ENCODE data around the gene RAPGEF2.
"Not testable (repeated sequence)": the region's sequence is repeated elsewhere in the genome, so short reads cannot be mapped to it uniquely, and the experiment has no call there.

RAPGEF2 gene

GRCh38 chr4:159102622-159103383 is at the start of gene RAPGEF2:
RAPGEF2 (plus strand) TSS chr4:159103079; CDS start chr4:159104163, 1,084 bp downstream.
- peak; percentile 98 for DNase-seq (ENCODE audit: low spot score)

- DNase-seq (ENCODE audit: low spot score): no peak
Measured at GRCh38 chr4:159055833-159056232, 47.0 kb upstream of the RAPGEF2 start.

GRCh38 chr4:159060161-159060560 is 42.7 kb upstream of the RAPGEF2 start:
- no peak for DNase-seq (ENCODE audit: low spot score)

- no peak for DNase-seq (ENCODE audit: low spot score)
Measured at GRCh38 chr4:159062381-159062780, 40.5 kb upstream of the RAPGEF2 start.

- DNase-seq (ENCODE audit: low spot score): no peak
Measured at GRCh38 chr4:159065513-159066240, 37.2 kb upstream of the RAPGEF2 start.

GRCh38 chr4:159068139-159068538 is 34.7 kb upstream of the RAPGEF2 start:
- not testable (repeated sequence) for DNase-seq (ENCODE audit: low spot score)

- peak; percentile 68 for DNase-seq (ENCODE audit: low spot score)
Measured at GRCh38 chr4:159069922-159070321, 33.0 kb upstream of the RAPGEF2 start.

GRCh38 chr4:159070742-159071141 is 32.1 kb upstream of the RAPGEF2 start:
- no peak for DNase-seq (ENCODE audit: low spot score)

- DNase-seq (ENCODE audit: low spot score): peak; percentile 30
Measured at GRCh38 chr4:159071178-159071968, 31.5 kb upstream of the RAPGEF2 start.

GRCh38 chr4:159071969-159072765 is 30.7 kb upstream of the RAPGEF2 start:
- no peak for DNase-seq (ENCODE audit: low spot score)

GRCh38 chr4:159075531-159075932 is 27.3 kb upstream of the RAPGEF2 start:
- DNase-seq (ENCODE audit: low spot score): peak; percentile 32

- DNase-seq (ENCODE audit: low spot score): not testable (repeated sequence)
Measured at GRCh38 chr4:159077018-159077417, 25.9 kb upstream of the RAPGEF2 start.

GRCh38 chr4:159077702-159078495 is 25.0 kb upstream of the RAPGEF2 start:
- DNase-seq (ENCODE audit: low spot score): no peak

GRCh38 chr4:159079074-159079473 is 23.8 kb upstream of the RAPGEF2 start:
- no peak for DNase-seq (ENCODE audit: low spot score)

- no peak for DNase-seq (ENCODE audit: low spot score)
Measured at GRCh38 chr4:159086606-159087005, 16.3 kb upstream of the RAPGEF2 start.

- no peak for DNase-seq (ENCODE audit: low spot score)
Measured at GRCh38 chr4:159090255-159090654, 12.6 kb upstream of the RAPGEF2 start.

- not testable (repeated sequence) for DNase-seq (ENCODE audit: low spot score)
Measured at GRCh38 chr4:159094156-159094555, 8.7 kb upstream of the RAPGEF2 start.

GRCh38 chr4:159096434-159096833 is 6.4 kb upstream of the RAPGEF2 start:
- no peak for DNase-seq (ENCODE audit: low spot score)

- no peak for DNase-seq (ENCODE audit: low spot score)
Measured at GRCh38 chr4:159097144-159097543, 5.7 kb upstream of the RAPGEF2 start.

- DNase-seq (ENCODE audit: low spot score): no peak
Measured at GRCh38 chr4:159097785-159098184, 5.1 kb upstream of the RAPGEF2 start.

All from GM03348 (cell line).